Pulmonary artery endothelial cell (primary cell): ENCODE results near the gene METTL9. TPM values are rescaled to one million over a fixed set of nuclear protein-coding genes. Genes with fewer than 3 reads are reported as not detected.
"Not testable (repeated sequence)": the region's sequence is repeated elsewhere in the genome, so short reads cannot be mapped to it uniquely, and the experiment has no call there.

Source experiments
- DNase-seq: peaks from one replicate; pipeline ENCODE4 v3.0.0-alpha.2; 2011; ENCODE audit warnings: low read depth, low spot score
- total RNA-seq: library from RNA; depleted of rRNA; stranded (reverse); fragments of >200 nt; gene quantifications from 2 replicates; pipeline ENCODE4 v1.2.3, GENCODE V29; 2014

The METTL9 gene
- total RNA-seq, 1 donor from 2014 or later: 193 TPM

GRCh38 chr16:21634216-21634615 is 34.8 kb downstream of the METTL9 start:
- no peak for DNase-seq

GRCh38 chr16:21635694-21636093 is 36.3 kb downstream of the METTL9 start:
- DNase-seq: not testable (repeated sequence)

- no peak for DNase-seq
These were observed 37.9 kb downstream of the METTL9 start for GRCh38 chr16:21637032-21637968.

- no peak for DNase-seq
These were observed 39.2 kb downstream of the METTL9 start for GRCh38 chr16:21638573-21638975.

- DNase-seq: no peak
These were observed 40.1 kb downstream of the METTL9 start for GRCh38 chr16:21639493-21639892.

GRCh38 chr16:21641916-21642315 is 42.5 kb downstream of the METTL9 start:
- DNase-seq: no peak

- no peak for DNase-seq
These were observed 43.5 kb downstream of the METTL9 start for GRCh38 chr16:21642861-21643260.

GRCh38 chr16:21643785-21644184 is 44.4 kb downstream of the METTL9 start:
- DNase-seq: no peak

GRCh38 chr16:21644674-21645073 is 45.3 kb downstream of the METTL9 start:
- DNase-seq: no peak

- no peak for DNase-seq
These were observed 45.9 kb downstream of the METTL9 start for GRCh38 chr16:21645261-21645721.

GRCh38 chr16:21646091-21646490 is 46.7 kb downstream of the METTL9 start:
- no peak for DNase-seq

- DNase-seq: no peak
These were observed 47.6 kb downstream of the METTL9 start for GRCh38 chr16:21646721-21647561.

- no peak for DNase-seq
These were observed 48.3 kb downstream of the METTL9 start for GRCh38 chr16:21647562-21648164.

GRCh38 chr16:21649826-21650406 is 50.5 kb downstream of the METTL9 start:
- DNase-seq: not testable (repeated sequence)

- DNase-seq: no peak
These were observed 51.1 kb downstream of the METTL9 start for GRCh38 chr16:21650521-21650920.

- no peak for DNase-seq
These were observed 52.1 kb downstream of the METTL9 start for GRCh38 chr16:21651515-21651914.

- DNase-seq: no peak
These were observed 53.1 kb downstream of the METTL9 start, which contains the start of gene IGSF6 for GRCh38 chr16:21652453-21652852. IGSF6 (minus strand) TSS chr16:21652608; CDS start chr16:21652598, 10 bp downstream.

GRCh38 chr16:21653571-21653970 is 54.2 kb downstream of the METTL9 start:
- no peak for DNase-seq

- no peak for DNase-seq
These were observed 55.1 kb downstream of the METTL9 start for GRCh38 chr16:21654466-21654865.

GRCh38 chr16:21654881-21655280 is 55.5 kb downstream of the METTL9 start:
- DNase-seq: no peak
